GM10248 (cell line): ENCODE data around the gene SEC16A.
"Not testable (repeated sequence)": the region's sequence is repeated elsewhere in the genome, so short reads cannot be mapped to it uniquely, and the experiment has no call there.

Experiments used
- CTCF ChIA-PET: fragments of 300-600 bp; sonication (Branson Sonifier 250); formaldehyde crosslinking; extraction: SDS; loops from one replicate; lab custom pipeline; 2021; ENCODE audit warnings: antibody characterized with exemption; lab: Yijun Ruan, JAX
- POLR2A ChIA-PET: fragments of 350-650 bp; sonication (Branson Sonifier 250); formaldehyde crosslinking; extraction: SDS; loops from one replicate; lab custom pipeline; 2020; ENCODE audit warnings: antibody characterized with exemption; lab: Yijun Ruan, JAX
- DNase-seq: peaks from one replicate; pipeline ENCODE4 v3.0.0; 2012; ENCODE audit errors: extremely low spot score
- TF ChIP-seq, protein P1 (sequence below): IDR thresholded peaks from 2 replicates; pipeline ENCODE4 v1.5.1; 2012; ENCODE audit warnings: mild to moderate bottlenecking, low read depth; ENCODE audit errors: extremely low read depth, missing control alignments, control extremely low read depth

The SEC16A gene

DNA sequence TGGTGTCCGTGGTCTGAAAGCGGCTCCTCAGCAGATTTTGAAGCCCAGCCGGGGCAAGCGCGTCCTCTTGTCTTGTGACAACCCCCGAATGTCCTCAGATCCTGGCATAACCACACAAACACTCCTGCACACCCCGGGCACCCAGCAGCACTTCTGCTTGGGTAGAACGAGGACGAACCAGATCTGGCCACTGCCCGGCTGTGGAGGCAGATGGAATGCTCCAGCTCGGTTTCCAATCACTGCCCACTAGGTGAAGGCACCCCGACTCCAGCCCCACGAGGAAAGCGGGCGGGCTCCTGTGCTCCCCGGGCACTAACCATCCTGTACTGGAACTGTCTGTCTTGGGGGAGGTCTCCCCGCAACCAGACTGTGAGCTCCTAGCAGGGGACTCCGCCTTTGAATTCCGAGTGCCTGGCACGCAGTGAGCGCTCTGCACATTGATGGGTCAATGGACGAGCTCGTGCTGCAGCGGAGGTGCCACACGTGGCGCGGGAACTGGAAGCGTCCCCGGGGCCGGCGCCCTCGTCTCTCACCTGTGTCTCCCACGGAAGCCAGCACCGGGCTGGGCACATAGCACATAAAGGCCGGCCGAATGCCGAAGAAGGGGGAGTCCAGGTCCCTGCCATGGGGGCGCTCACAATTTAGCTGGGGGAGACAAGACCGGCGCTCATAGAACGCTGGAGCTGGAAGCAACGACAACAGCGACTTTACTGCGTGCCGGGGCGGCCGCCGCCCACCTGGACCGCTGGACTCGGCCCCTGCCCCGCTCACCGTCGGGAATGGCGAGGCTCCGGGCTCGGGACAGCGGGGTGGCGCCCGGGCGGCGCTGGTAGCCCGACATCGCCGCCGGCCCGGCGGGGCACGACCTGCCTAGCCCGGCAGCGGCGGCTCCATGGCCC lies 73.0 kb downstream of the SEC16A start:
- TF ChIP-seq, protein P1, sequence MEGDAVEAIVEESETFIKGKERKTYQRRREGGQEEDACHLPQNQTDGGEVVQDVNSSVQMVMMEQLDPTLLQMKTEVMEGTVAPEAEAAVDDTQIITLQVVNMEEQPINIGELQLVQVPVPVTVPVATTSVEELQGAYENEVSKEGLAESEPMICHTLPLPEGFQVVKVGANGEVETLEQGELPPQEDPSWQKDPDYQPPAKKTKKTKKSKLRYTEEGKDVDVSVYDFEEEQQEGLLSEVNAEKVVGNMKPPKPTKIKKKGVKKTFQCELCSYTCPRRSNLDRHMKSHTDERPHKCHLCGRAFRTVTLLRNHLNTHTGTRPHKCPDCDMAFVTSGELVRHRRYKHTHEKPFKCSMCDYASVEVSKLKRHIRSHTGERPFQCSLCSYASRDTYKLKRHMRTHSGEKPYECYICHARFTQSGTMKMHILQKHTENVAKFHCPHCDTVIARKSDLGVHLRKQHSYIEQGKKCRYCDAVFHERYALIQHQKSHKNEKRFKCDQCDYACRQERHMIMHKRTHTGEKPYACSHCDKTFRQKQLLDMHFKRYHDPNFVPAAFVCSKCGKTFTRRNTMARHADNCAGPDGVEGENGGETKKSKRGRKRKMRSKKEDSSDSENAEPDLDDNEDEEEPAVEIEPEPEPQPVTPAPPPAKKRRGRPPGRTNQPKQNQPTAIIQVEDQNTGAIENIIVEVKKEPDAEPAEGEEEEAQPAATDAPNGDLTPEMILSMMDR = no peak
- ChIA-PET POLR2A (interaction anchor here (0.5 to 1.0 kb wide), 3 partner anchors 16 to 741 kb away, joined by 3 to 5 read pairs (median 3); partner anchors contain the start of gene DNLZ), CTCF (interaction anchor here (0.9 to 1.9 kb wide), 6 partner anchors 9 to 46 kb away, joined by 3 to 12 read pairs (median 5); partner anchors contain the start of gene DNLZ)
- peak; percentile 58 for DNase-seq

DNA sequence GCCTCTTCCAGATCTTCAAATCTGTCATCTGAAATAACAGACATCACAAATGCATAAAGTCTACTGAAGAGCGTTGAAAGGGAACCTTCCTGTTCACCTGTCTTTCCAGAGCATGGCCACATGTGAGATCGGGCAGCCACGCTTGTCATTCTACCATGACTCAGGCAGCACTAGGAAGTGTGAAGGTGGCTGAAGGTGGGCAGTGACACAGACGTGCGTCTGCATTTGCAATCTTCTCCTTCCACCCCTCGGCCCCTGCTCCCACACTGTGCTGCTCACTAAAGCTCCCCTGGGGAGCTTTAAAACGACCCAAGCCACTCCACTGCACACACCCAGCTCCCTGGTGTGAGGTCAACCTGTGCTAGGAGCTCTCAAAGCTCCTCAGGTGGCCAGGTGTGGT lies 74.9 kb downstream of the SEC16A start:
- no peak for DNase-seq
- POLR2A ChIA-PET = no interaction called here
- CTCF ChIA-PET = interaction anchor here (1.6 to 1.9 kb wide), 2 partner anchors 32 to 45 kb away, joined by 7 read pairs; partner anchors contain the start of gene DNLZ
- TF ChIP-seq, protein P1 = no peak

DNA sequence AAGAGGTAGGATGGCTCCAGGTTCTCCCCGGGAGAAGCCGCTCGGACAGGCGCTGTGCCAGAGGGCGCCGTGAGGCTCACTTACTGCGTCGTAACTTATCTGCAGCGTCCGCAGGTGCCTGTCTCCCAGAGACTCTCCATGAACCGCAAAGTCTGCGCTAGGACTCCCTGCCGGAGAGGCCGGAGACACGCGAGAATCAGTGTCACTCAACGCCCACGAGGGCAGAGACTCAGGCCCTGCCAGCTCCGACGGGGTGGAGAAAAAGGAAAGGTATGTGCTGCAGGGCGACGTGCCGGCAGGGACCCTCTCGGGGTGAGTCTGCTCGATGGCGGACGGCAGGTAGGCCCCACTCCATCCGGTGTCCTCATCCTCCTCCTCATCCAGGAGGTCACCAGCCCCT lies 75.8 kb downstream of the SEC16A start:
- CTCF ChIA-PET = interaction anchor here (0.9 kb wide), 1 partner anchor 26 kb away, joined by 3 read pairs; no protein-coding TSS in a partner anchor
- DNase-seq, POLR2A ChIA-PET: not testable (repeated sequence)

DNA sequence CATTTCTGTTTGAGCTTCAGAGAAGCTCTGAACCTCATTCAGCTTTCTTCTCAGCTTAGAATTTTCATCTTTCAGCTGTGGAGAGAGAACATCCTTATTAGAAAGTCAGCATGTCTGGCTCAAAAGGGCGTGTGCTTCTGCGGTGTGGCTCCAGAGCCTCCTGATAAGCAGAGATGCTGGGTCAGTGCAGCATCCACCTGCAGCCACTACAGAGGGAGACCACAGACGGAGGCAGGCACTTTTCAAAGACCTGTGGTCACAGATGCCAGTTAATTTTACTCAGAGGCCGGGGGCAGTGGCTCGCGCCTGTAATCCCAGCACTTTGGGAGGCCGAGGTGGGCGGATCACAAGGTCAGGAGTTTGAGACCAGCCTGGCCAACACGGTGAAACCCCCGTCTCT lies 76.9 kb downstream of the SEC16A start:
- POLR2A ChIA-PET, DNase-seq, CTCF ChIA-PET: not testable (repeated sequence)

DNA sequence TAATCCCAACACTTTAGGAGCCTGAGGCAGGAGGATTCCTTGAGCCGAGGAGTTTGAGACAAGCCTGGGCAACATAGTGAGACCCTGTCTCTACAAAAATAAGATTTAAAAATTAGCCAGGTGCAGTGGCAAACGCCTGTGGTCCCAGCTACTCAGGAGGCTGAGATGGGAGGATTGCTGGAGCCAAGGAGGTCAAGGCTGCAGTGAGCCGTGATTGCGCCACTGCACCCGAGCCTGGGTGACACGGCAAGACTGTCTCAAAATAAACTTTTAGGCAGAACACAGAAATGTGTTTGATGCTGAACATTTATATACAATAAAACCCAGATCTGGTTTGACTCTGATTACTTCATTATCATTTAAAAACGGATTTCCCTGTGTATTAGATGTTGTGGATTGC lies 77.4 kb downstream of the SEC16A start:
- ChIA-PET POLR2A (no interaction called here), CTCF (interaction anchor here (2.1 kb wide), 1 partner anchor 39 kb away, joined by 6 read pairs; no protein-coding TSS in a partner anchor)
- TF ChIP-seq, protein P1 = no peak
- DNase-seq = no peak

DNA sequence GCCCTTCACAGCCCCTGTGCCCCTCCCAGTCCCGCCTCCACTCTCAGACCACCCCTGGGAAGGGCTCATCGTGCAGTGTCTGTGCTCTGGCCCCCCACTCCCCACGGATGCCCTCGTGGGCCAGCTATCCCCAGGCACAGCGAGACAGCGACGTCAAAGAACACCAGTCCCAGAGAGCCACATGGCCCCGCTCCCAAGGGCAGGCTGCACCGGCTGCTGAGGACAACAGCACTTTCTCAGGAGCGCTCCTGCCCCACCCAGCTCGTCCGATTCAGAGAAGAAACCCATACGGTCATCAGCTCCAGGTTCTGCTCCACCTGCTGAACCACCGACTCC lies 78.1 kb downstream of the SEC16A start:
- TF ChIP-seq, protein P1 = no peak
- ChIA-PET POLR2A (interaction anchor here (1.7 kb wide), 1 partner anchor 42 kb away, joined by 6 read pairs; the partner anchor contains the start of gene DNLZ), CTCF (interaction anchor here (2.1 kb wide), 1 partner anchor 39 kb away, joined by 6 read pairs; no protein-coding TSS in a partner anchor)
- DNase-seq = no peak

DNA sequence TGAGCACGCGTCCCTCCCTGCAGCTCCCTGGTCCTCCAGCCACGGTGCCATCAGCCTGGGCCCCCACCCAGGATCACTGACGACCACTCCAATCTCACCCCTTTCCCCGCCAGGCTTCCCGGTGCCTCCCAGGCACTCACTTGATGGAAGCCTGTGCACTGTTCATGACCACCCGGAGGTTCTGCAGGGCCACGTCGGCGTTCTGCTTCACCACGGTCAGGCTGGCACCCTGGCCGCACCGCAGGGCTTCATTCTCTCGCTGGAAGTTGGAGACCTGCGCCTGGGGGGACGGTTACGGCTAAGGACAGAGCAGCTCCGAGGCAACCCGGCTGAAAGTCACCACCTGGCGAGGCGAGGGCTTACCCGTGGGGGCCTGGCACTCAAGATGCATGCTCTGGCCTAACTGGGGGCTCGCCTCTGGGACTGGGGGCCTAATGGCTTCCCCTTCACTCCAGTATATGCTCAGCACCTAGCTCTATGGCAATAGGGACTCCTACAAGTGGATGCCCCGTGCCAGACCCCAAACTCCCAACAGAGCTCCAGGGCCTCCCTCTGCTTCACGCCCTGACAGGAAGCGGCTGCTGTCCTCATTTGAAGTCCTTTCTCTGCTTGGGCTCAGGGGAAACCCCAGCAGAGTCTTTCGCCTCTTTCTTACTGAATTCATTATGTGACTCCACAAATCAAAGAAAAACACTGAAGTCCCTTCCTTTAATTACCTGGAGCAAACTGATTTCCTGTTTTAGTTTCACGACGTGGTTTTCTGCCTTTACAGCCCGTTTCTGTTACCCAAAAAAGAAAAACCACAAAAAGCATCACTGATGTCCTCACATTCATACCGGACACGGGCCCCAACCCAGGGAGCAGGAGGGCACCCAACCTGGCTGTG lies 78.7 kb downstream of the SEC16A start:
- ChIA-PET CTCF (interaction anchor here (1.1 to 3.6 kb wide), 3 partner anchors 38 to 50 kb away, joined by 3 to 23 read pairs (median 6); partner anchors contain the start of gene DNLZ), POLR2A (interaction anchor here (1.7 kb wide), 1 partner anchor 41 kb away, joined by 6 read pairs; the partner anchor contains the start of gene DNLZ)
- TF ChIP-seq, protein P1 = no peak
- peak; percentile 73 for DNase-seq
